ENCODE data around the gene RGS10.

DNA sequence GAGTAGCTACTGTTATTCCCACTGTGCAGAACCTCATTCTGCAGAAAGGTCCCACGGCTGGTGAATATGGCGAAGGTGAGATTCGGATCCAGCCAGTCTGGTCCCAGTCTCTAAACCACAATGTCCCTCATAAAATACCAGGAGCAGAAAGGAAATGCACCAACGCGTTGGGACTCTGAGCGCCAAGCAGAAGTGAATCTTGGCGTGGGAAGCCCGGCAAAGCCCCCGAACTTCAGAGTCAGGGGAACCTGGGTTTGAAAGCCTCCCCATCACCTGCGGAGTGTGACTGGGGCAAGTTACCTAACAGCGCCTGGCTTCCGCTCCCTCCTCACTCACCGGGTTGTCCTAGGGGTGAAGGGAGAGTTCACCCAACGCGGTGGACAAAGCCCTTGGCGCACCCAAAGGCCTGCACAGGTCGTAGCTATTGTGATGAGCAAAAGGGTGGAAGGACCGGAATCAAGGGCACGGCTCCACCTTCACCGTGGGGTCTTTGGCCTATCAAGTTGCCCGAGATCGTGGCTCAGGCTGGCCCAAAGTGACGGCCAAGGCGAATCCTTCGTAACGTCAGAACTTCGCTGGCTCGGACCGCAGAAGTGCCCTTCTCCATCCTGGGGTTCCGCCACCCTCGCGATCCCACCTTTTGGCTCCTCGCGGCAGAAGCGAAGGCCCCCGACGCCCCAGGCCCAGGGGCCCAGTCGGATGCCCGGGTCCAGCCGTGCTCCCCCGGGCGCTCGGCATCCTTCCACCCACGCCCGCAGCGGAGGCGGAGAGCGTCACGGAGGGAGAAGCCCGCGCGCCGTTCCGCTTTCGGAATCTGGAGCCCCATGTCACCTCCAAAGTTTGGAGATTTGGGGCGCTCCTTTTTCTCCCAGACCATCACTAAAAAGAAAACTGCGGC is 811 bp downstream of the RGS10 start:
- TF ChIP-seq, protein P1, sequence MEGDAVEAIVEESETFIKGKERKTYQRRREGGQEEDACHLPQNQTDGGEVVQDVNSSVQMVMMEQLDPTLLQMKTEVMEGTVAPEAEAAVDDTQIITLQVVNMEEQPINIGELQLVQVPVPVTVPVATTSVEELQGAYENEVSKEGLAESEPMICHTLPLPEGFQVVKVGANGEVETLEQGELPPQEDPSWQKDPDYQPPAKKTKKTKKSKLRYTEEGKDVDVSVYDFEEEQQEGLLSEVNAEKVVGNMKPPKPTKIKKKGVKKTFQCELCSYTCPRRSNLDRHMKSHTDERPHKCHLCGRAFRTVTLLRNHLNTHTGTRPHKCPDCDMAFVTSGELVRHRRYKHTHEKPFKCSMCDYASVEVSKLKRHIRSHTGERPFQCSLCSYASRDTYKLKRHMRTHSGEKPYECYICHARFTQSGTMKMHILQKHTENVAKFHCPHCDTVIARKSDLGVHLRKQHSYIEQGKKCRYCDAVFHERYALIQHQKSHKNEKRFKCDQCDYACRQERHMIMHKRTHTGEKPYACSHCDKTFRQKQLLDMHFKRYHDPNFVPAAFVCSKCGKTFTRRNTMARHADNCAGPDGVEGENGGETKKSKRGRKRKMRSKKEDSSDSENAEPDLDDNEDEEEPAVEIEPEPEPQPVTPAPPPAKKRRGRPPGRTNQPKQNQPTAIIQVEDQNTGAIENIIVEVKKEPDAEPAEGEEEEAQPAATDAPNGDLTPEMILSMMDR (IDR thresholded peaks at IDR 0.05; ENCODE audit: insufficient read depth, low read length, poor library complexity, severe bottlenecking) = no peak
- no peak for TF ChIP-seq EZH2phosphoT487 (conservative IDR thresholded peaks at IDR 0.05; ENCODE audit: low read length)
